Measurements from ENCODE around the gene NAGK.
"Not testable (repeated sequence)": the region's sequence is repeated elsewhere in the genome, so short reads cannot be mapped to it uniquely, and the experiment has no call there.

Gene NAGK

GRCh38 chr2:71068218-71069035, at the start of gene NAGK:
NAGK (plus strand) TSS chr2:71068648; CDS start chr2:71068684, 36 bp downstream.
- DNase-seq = peak; percentile 90

- DNase-seq = not testable (repeated sequence)
Observed at GRCh38 chr2:71019989-71020388, 48.5 kb upstream of the NAGK start.

- not testable (repeated sequence) for DNase-seq
Observed at GRCh38 chr2:71021394-71021793, 47.1 kb upstream of the NAGK start.

- not testable (repeated sequence) for DNase-seq
Observed at GRCh38 chr2:71023553-71024243, 44.8 kb upstream of the NAGK start.

GRCh38 chr2:71036296-71036695, 32.2 kb upstream of the NAGK start:
- not testable (repeated sequence) for DNase-seq

GRCh38 chr2:71042287-71042686, 26.2 kb upstream of the NAGK start:
- DNase-seq = no peak

- DNase-seq = no peak
Observed at GRCh38 chr2:71043531-71044407, 24.7 kb upstream of the NAGK start.

- DNase-seq = no peak
Observed at GRCh38 chr2:71045151-71045550, 23.3 kb upstream of the NAGK start.

GRCh38 chr2:71045865-71046548, 22.4 kb upstream of the NAGK start:
- DNase-seq = no peak

- no peak for DNase-seq
Observed at GRCh38 chr2:71048096-71048495, 20.4 kb upstream of the NAGK start.

- DNase-seq = not testable (repeated sequence)
Observed at GRCh38 chr2:71049704-71050360, 18.6 kb upstream of the NAGK start.

GRCh38 chr2:71055206-71055740, 13.2 kb upstream of the NAGK start:
- DNase-seq = not testable (repeated sequence)

- no peak for DNase-seq
Observed at GRCh38 chr2:71060211-71060610, 8.2 kb upstream of the NAGK start.

- DNase-seq = no peak
Observed at GRCh38 chr2:71060871-71061270, 7.6 kb upstream of the NAGK start.

GRCh38 chr2:71063216-71063615, 5.2 kb upstream of the NAGK start:
- DNase-seq = no peak

GRCh38 chr2:71064110-71064611, 4.3 kb upstream of the NAGK start:
- DNase-seq = no peak

- DNase-seq = no peak
Observed at GRCh38 chr2:71064754-71065621, 3.5 kb upstream of the NAGK start.

GRCh38 chr2:71066856-71067255, 1.6 kb upstream of the NAGK start:
- no peak for DNase-seq

GRCh38 chr2:71067567-71068217, 756 bp upstream of the NAGK start:
- DNase-seq = no peak

- DNase-seq = no peak
Observed at GRCh38 chr2:71069376-71069775, 928 bp downstream of the NAGK start.
